ENCODE measurements around the gene SYT14.
"Not testable (repeated sequence)": the region's sequence is repeated elsewhere in the genome, so short reads cannot be mapped to it uniquely, and the experiment has no call there.

SYT14 gene

DNA sequence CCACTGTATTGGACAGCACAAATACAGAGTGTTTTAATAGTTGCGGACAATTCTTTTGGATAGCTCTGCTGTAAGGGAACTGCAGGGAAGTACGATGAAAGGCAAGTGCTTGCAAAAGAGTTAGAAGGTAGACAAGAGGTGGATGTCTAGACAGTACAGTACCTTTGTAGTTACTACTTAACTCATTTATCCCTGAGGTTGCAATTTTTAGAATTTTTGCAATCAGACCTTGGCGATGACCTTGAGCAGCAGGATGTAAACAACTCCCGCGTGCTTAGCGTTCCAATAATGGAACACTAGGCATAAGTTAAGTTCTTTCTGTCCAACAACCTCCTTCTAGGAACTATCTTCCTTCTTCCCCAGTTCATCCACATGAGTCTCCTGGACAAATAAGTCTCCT is 1.9 kb upstream of the SYT14 start:
- H3K36me3 ChIP-seq (ENCODE audit: control insufficient read depth, insufficient read depth, low read length) = no peaks in the 10 kb centered on the region
- H3K9me3 ChIP-seq (ENCODE audit: control insufficient read depth, insufficient read depth, low read length) = no peaks in the 10 kb centered on the region
- H3K4me1 ChIP-seq (ENCODE audit: control insufficient read depth, insufficient read depth, low read length) = peaks cover 13% of the 10 kb centered on the region
- no peak overlapping the region for H3K4me3 ChIP-seq (ENCODE audit: low read depth, low read length)
- no peak overlapping the region for H3K27ac ChIP-seq (ENCODE audit: low read depth, low read length)
- H3K9ac ChIP-seq (ENCODE audit: low read depth, low read length) = no peak overlapping the region
- no peaks in the 10 kb centered on the region for H3K27me3 ChIP-seq (ENCODE audit: control insufficient read depth, insufficient read depth, low read length)

DNA sequence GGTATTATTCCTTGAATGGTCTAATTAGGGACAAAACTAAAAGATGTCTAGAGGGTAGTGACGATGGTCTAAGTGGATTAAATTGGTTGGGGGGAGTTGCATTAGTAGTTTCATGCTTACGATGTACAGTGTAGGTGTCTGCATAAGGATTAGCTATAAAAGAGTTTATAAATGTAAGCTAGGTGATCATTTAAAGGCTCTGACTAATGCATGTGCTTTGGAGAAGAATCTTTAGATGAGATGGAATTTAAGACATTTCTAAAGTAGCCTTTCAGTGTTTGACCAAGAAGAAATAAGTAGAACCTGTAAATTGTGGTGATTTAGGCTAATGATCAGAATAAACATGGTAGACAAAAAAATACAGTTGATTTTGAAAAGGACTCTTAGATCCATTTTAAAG is 7.4 kb downstream of the SYT14 start:
- Histone ChIP-seq H3K9ac (ENCODE audit: low read depth, low read length) (no peak overlapping the region), H3K36me3 (ENCODE audit: control insufficient read depth, insufficient read depth, low read length) (no peaks in the 10 kb centered on the region), H3K4me1 (ENCODE audit: control insufficient read depth, insufficient read depth, low read length) (peaks cover 13% of the 10 kb centered on the region), H3K27me3 (ENCODE audit: control insufficient read depth, insufficient read depth, low read length) (no peaks in the 10 kb centered on the region), H3K9me3 (ENCODE audit: control insufficient read depth, insufficient read depth, low read length) (no peaks in the 10 kb centered on the region), H3K27ac (ENCODE audit: low read depth, low read length) (no peak overlapping the region), H3K4me3 (ENCODE audit: low read depth, low read length) (no peak overlapping the region)

DNA sequence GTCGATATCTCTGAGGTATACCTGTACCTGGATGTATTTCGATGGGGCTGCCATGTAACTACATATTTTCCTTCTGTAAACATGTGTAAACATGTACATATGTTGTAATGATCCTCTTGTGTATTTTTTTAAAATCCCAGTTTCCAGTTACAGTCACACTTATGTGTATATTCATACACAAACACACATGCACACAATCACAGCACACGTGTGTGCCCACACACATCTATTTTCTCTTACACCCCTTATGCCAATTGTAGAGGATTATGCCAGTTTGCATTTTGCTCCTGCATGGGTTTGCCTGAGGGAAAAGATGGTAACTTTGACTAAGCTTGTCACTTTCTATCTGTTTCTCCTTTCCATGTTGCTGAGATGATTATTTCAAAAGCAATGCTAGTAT is 10.1 kb downstream of the SYT14 start:
- H3K27ac ChIP-seq (ENCODE audit: low read depth, low read length) = no peak overlapping the region
- 0 out of 2 replicates have a peak, but pooled peaks cover 2% of the 10 kb centered on the region for H3K36me3 ChIP-seq (ENCODE audit: control insufficient read depth, insufficient read depth, low read length)
- H3K4me1 ChIP-seq (ENCODE audit: control insufficient read depth, insufficient read depth, low read length) = peaks cover 9% of the 10 kb centered on the region
- H3K27me3 ChIP-seq (ENCODE audit: control insufficient read depth, insufficient read depth, low read length) = no peaks in the 10 kb centered on the region
- H3K4me3 ChIP-seq (ENCODE audit: low read depth, low read length) = no peak overlapping the region
- H3K9me3 ChIP-seq (ENCODE audit: control insufficient read depth, insufficient read depth, low read length) = no peaks in the 10 kb centered on the region
- no peak overlapping the region for H3K9ac ChIP-seq (ENCODE audit: low read depth, low read length)

DNA sequence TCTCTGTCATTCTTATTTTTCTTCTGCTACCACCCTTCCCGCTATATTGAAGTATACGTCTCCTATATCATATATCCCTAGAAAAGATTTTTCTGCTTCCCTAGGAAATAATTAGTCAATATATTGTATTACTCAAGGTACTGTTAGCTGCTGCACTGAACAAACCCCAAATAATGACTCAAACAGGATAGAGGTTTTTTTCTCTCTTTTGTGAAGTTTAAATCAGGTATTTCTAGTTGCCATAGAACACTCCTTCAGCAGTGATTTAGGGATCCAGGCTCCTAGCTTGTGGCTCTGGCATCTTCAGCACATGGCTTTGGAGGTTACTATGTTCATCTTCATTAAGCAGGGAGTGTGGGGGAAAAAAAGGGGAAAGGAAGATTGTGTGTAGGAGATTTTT is 18.1 kb downstream of the SYT14 start:
- 0 out of 2 replicates have a peak, but pooled peaks cover 2% of the 10 kb centered on the region for H3K36me3 ChIP-seq (ENCODE audit: control insufficient read depth, insufficient read depth, low read length)
- H3K27me3 ChIP-seq (ENCODE audit: control insufficient read depth, insufficient read depth, low read length) = no peaks in the 10 kb centered on the region
- H3K27ac ChIP-seq (ENCODE audit: low read depth, low read length) = no peak overlapping the region
- H3K4me1 ChIP-seq (ENCODE audit: control insufficient read depth, insufficient read depth, low read length) = no peaks in the 10 kb centered on the region
- no peak overlapping the region for H3K9ac ChIP-seq (ENCODE audit: low read depth, low read length)
- H3K9me3 ChIP-seq (ENCODE audit: control insufficient read depth, insufficient read depth, low read length) = no peaks in the 10 kb centered on the region
- H3K4me3 ChIP-seq (ENCODE audit: low read depth, low read length) = no peak overlapping the region

DNA sequence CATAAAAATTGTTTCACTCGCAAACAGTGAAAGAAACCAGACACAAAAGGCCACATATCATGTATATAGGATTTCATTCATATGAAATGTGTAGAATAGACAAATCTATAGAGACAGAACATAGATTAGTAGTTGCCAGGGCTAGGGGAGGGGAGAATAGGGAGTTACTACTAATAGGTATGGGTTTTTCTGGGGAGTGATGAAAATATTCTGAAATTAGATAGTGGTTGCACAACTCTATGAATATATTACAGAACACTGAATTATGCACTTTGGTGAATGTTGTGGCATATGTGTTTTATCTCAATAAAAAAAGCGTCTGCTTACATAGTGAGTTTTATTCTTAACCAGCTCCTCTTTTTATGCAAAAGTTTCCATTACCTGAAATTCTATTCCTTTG is 21.6 kb downstream of the SYT14 start:
- H3K4me1 ChIP-seq (ENCODE audit: control insufficient read depth, insufficient read depth, low read length) = no peaks in the 10 kb centered on the region
- no peaks in the 10 kb centered on the region for H3K27me3 ChIP-seq (ENCODE audit: control insufficient read depth, insufficient read depth, low read length)
- no peak overlapping the region for H3K27ac ChIP-seq (ENCODE audit: low read depth, low read length)
- H3K36me3 ChIP-seq (ENCODE audit: control insufficient read depth, insufficient read depth, low read length) = no peaks in the 10 kb centered on the region
- H3K9me3 ChIP-seq (ENCODE audit: control insufficient read depth, insufficient read depth, low read length) = no peaks in the 10 kb centered on the region
- no peak overlapping the region for H3K9ac ChIP-seq (ENCODE audit: low read depth, low read length)
- H3K4me3 ChIP-seq (ENCODE audit: low read depth, low read length) = no peak overlapping the region

DNA sequence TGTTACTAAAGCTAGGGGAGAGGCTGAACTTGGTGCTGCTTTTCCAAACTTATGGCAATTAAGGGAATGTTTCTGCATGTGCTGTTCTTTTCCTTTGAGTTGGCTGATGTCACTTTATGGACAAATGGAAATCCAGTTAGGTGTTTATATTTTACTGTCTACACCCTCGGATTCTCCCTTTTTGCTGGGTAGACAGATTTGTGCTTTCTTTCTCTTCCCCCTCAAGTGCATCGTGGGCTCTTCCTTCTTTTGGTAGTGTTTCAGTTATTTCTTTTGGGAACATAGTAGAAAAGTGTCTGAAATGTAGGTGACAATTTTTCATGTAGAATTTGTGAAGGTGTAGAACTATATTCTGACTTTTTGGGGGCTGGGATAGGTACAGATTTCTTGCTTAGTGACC is 22.9 kb downstream of the SYT14 start:
- H3K9me3 ChIP-seq (ENCODE audit: control insufficient read depth, insufficient read depth, low read length) = no peaks in the 10 kb centered on the region
- H3K9ac ChIP-seq (ENCODE audit: low read depth, low read length) = no peak overlapping the region
- H3K36me3 ChIP-seq (ENCODE audit: control insufficient read depth, insufficient read depth, low read length) = no peaks in the 10 kb centered on the region
- no peaks in the 10 kb centered on the region for H3K27me3 ChIP-seq (ENCODE audit: control insufficient read depth, insufficient read depth, low read length)
- H3K4me3 ChIP-seq (ENCODE audit: low read depth, low read length) = no peak overlapping the region
- no peaks in the 10 kb centered on the region for H3K4me1 ChIP-seq (ENCODE audit: control insufficient read depth, insufficient read depth, low read length)
- H3K27ac ChIP-seq (ENCODE audit: low read depth, low read length) = no peak overlapping the region

DNA sequence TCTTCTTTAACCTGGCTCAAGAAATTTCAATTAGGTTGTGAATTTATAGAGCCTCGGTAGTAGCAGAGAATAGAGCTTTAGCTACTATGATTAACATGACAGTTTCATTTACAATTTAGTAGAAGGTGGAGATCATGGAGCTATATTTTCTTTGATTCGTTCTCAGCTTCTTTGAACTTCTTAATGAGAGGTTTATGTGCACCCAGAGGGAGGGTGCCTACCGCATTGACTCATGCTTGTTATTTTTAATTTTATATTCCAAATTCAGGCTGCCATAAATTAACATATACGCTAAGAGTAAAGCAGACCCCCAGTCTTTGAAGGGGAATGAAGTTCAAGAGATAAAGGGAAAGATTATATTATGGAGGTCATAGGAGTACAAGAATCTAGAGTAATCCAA is 24.4 kb downstream of the SYT14 start:
- Histone ChIP-seq H3K9ac (ENCODE audit: low read depth, low read length) (no peak overlapping the region), H3K27ac (ENCODE audit: low read depth, low read length) (no peak overlapping the region), H3K36me3 (ENCODE audit: control insufficient read depth, insufficient read depth, low read length) (no peaks in the 10 kb centered on the region), H3K27me3 (ENCODE audit: control insufficient read depth, insufficient read depth, low read length) (no peaks in the 10 kb centered on the region), H3K9me3 (ENCODE audit: control insufficient read depth, insufficient read depth, low read length) (no peaks in the 10 kb centered on the region), H3K4me1 (ENCODE audit: control insufficient read depth, insufficient read depth, low read length) (no peaks in the 10 kb centered on the region), H3K4me3 (ENCODE audit: low read depth, low read length) (no peak overlapping the region)

DNA sequence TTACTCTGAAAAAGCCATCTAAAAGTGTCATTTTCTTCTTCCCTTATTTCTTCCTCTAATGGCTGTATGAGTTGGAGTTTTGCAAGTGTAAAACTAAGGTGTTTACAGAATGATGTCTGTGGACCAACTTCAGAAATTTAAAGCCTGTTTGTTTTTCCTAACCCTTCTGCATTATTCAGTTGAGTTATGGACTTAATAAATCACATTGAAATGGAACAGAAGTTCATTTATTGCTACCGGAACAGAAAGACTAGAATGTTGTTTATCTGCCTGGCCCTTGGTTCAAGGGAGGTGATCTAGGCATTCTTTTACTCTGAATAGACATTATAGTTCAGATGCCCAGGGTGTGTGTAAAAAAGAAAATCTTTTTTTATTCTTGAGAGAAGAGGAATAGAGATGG is 24.8 kb downstream of the SYT14 start:
- Histone ChIP-seq H3K4me3 (ENCODE audit: low read depth, low read length) (no peak overlapping the region), H3K27me3 (ENCODE audit: control insufficient read depth, insufficient read depth, low read length) (no peaks in the 10 kb centered on the region), H3K9me3 (ENCODE audit: control insufficient read depth, insufficient read depth, low read length) (no peaks in the 10 kb centered on the region), H3K27ac (ENCODE audit: low read depth, low read length) (no peak overlapping the region), H3K9ac (ENCODE audit: low read depth, low read length) (no peak overlapping the region), H3K4me1 (ENCODE audit: control insufficient read depth, insufficient read depth, low read length) (no peaks in the 10 kb centered on the region), H3K36me3 (ENCODE audit: control insufficient read depth, insufficient read depth, low read length) (no peaks in the 10 kb centered on the region)

DNA sequence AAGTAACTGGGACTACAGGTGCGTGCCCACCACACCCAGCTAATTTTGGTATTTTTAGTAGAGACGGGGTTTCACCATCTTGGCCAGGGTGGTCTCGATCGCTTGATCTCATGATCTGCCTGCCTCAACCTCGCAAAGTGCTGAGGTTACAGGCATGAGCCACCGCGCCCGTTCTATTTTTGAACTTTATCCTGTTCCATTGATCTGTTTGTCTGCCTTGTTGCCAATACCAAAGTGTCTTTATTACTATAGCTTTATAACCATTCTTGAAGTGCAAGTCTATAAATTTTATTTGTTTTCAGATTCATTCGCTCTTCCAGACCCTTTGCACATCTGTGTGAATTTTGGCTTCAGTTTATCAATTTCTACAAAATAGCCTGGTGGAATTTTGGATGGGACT is 28.0 kb downstream of the SYT14 start:
- Histone ChIP-seq H3K27ac (ENCODE audit: low read depth, low read length) (no peak overlapping the region), H3K27me3 (ENCODE audit: control insufficient read depth, insufficient read depth, low read length) (no peaks in the 10 kb centered on the region), H3K4me1 (ENCODE audit: control insufficient read depth, insufficient read depth, low read length) (no peaks in the 10 kb centered on the region), H3K9me3 (ENCODE audit: control insufficient read depth, insufficient read depth, low read length) (no peaks in the 10 kb centered on the region), H3K36me3 (ENCODE audit: control insufficient read depth, insufficient read depth, low read length) (no peaks in the 10 kb centered on the region), H3K9ac (ENCODE audit: low read depth, low read length) (no peak overlapping the region), H3K4me3 (ENCODE audit: low read depth, low read length) (no peak overlapping the region)

DNA sequence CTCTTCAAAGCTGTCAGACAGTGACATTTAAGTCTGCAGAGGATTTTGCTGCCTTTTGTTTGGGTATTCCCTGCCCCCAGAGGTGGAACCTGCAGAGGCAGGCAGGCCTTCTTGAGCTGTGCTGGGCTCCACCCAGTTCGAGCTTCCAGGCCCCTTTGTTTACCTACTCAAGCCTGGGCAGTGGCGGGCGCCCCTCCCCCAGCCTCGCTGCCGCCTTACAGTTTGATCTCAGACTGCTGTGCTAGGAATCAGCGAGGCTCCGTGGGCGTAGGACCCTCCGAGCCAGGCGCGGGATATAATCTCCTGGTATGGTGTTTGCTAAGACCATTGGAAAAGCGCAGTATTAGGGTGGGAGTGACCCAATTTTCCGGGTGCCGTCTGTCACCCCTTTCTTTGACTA is 40.7 kb downstream of the SYT14 start:
- H3K9ac ChIP-seq (ENCODE audit: low read depth, low read length); H3K27me3 ChIP-seq (ENCODE audit: control insufficient read depth, insufficient read depth, low read length); H3K36me3 ChIP-seq (ENCODE audit: control insufficient read depth, insufficient read depth, low read length); H3K9me3 ChIP-seq (ENCODE audit: control insufficient read depth, insufficient read depth, low read length); H3K27ac ChIP-seq (ENCODE audit: low read depth, low read length); H3K4me1 ChIP-seq (ENCODE audit: control insufficient read depth, insufficient read depth, low read length); H3K4me3 ChIP-seq (ENCODE audit: low read depth, low read length): not testable (repeated sequence)

DNA sequence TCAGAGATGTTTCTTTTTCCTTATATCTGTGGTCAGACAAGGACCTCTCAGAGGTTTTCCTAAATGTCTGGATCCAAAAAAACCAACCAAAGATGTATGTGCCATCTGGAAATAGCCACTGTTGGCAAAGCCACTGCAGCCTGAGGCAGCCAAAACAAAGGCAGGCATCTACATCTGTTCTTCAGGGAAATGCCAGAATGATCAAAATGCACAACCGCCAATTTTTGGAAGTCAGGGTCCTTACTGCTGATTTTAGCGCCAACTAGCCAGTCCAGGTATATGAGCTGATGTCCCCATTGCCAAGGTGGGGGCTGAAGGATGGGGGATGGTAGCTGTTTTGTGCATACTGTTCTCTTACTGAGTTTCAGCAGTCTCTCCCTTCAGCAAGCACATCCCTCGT is 45.9 kb downstream of the SYT14 start:
- Histone ChIP-seq H3K9me3 (ENCODE audit: control insufficient read depth, insufficient read depth, low read length) (peaks cover 12% of the 10 kb centered on the region), H3K9ac (ENCODE audit: low read depth, low read length) (no peak overlapping the region), H3K36me3 (ENCODE audit: control insufficient read depth, insufficient read depth, low read length) (no peaks in the 10 kb centered on the region), H3K27me3 (ENCODE audit: control insufficient read depth, insufficient read depth, low read length) (no peaks in the 10 kb centered on the region), H3K4me3 (ENCODE audit: low read depth, low read length) (no peak overlapping the region), H3K27ac (ENCODE audit: low read depth, low read length) (no peak overlapping the region), H3K4me1 (ENCODE audit: control insufficient read depth, insufficient read depth, low read length) (peaks cover 6% of the 10 kb centered on the region; the same call in 1 of the 2 replicates)

DNA sequence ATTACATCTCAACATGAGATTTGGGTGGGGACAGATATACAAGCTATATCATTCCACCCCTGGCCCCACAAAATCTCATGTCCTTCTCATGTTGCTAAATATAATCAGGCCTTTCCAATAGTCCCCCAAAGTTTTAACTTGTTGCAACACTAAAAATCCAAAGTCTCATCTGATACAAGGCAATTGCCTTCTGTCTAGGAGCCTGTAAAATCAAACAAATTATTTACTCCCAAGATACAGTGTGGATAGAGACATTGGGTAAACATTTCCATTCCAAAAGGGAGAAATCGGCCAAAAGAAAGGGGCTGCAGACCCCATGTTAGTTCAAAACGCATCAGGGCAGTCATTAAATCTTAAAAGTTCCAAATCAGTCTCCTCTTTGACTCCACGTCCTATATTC is 47.0 kb downstream of the SYT14 start:
- H3K9me3 ChIP-seq (ENCODE audit: control insufficient read depth, insufficient read depth, low read length) = peaks cover 9% of the 10 kb centered on the region
- peaks cover 9% of the 10 kb centered on the region; the same call in 1 of the 2 replicates for H3K4me1 ChIP-seq (ENCODE audit: control insufficient read depth, insufficient read depth, low read length)
- H3K4me3 ChIP-seq (ENCODE audit: low read depth, low read length) = no peak overlapping the region
- no peak overlapping the region for H3K27ac ChIP-seq (ENCODE audit: low read depth, low read length)
- H3K36me3 ChIP-seq (ENCODE audit: control insufficient read depth, insufficient read depth, low read length) = no peaks in the 10 kb centered on the region
- H3K27me3 ChIP-seq (ENCODE audit: control insufficient read depth, insufficient read depth, low read length) = no peaks in the 10 kb centered on the region
- H3K9ac ChIP-seq (ENCODE audit: low read depth, low read length) = no peak overlapping the region

Measured in HUES48 (cell line).